H9 (cell line): ENCODE data around the gene FGFR1OP2. TPM values are rescaled to one million over a fixed set of nuclear protein-coding genes. Genes with fewer than 3 reads are reported as not detected.

Source experiments
- DNase-seq: peaks from one replicate; pipeline ENCODE4 v3.0.0-alpha.2; 2017
- H2AFZ ChIP-seq: one replicate; pipeline ENCODE4 v1.6.1; 2013; ENCODE audit warnings: mild to moderate bottlenecking, low read length, control low read depth, moderate library complexity
- H2AK5ac ChIP-seq: 2 replicates; pipeline ENCODE4 v1.6.1; 2013; ENCODE audit warnings: low read length, control low read depth, mixed read lengths; ENCODE audit not compliant: insufficient read length
- H2BK120ac ChIP-seq: one replicate; pipeline ENCODE4 v1.6.1; 2013; ENCODE audit warnings: low read depth, mild to moderate bottlenecking, low read length, control low read depth, inconsistent platforms; ENCODE audit not compliant: poor library complexity, severe bottlenecking
- H2BK12ac ChIP-seq: 2 replicates; pipeline ENCODE4 v1.6.1; 2013; ENCODE audit warnings: low read length, control low read depth, mixed read lengths, low read depth; ENCODE audit not compliant: insufficient read length
- H2BK15ac ChIP-seq: 2 replicates; pipeline ENCODE4 v1.6.1; 2013; ENCODE audit warnings: low read depth, low read length, control low read depth
- H2BK20ac ChIP-seq: one replicate; pipeline ENCODE4 v1.6.1; 2013; ENCODE audit warnings: low read depth, mild to moderate bottlenecking, low read length, control low read depth, inconsistent platforms; ENCODE audit not compliant: poor library complexity, severe bottlenecking
- H2BK5ac ChIP-seq: 2 replicates; pipeline ENCODE4 v1.6.1; 2013; ENCODE audit warnings: low read length, control low read depth, mixed read lengths; ENCODE audit not compliant: insufficient read length
- H3K14ac ChIP-seq: 2 replicates; pipeline ENCODE4 v1.6.1; 2013; ENCODE audit warnings: low read length, control low read depth; ENCODE audit not compliant: insufficient read depth
- H3K18ac ChIP-seq: 2 replicates; pipeline ENCODE4 v1.6.1; 2013; ENCODE audit warnings: low read depth, mild to moderate bottlenecking, mixed read lengths, low read length, control low read depth; ENCODE audit not compliant: insufficient read length
- H3K23ac ChIP-seq: 2 replicates; pipeline ENCODE4 v1.6.1; 2013; ENCODE audit warnings: low read length, control low read depth, mixed read lengths, low read depth; ENCODE audit not compliant: insufficient read length
- H3K23me2 ChIP-seq: 2 replicates; pipeline ENCODE4 v1.6.1; 2013; ENCODE audit warnings: low read depth, mild to moderate bottlenecking, mixed read lengths, low read length, control low read depth; ENCODE audit not compliant: insufficient read length, poor library complexity, severe bottlenecking
- H3K27ac ChIP-seq: 2 replicates; pipeline ENCODE4 v1.5.1; 2013; ENCODE audit warnings: low read length, control low read depth, mixed read lengths, low read depth; ENCODE audit not compliant: insufficient read length
- H3K27me3 ChIP-seq: 2 replicates; pipeline ENCODE4 v1.6.1; 2013; ENCODE audit warnings: low read length, control low read depth, inconsistent platforms; ENCODE audit not compliant: insufficient read depth
- H3K4ac ChIP-seq: 2 replicates; pipeline ENCODE4 v1.6.1; 2013; ENCODE audit warnings: low read depth, mild to moderate bottlenecking, control low read depth, inconsistent platforms, low read length, moderate library complexity
- H3K4me1 ChIP-seq: 2 replicates; pipeline ENCODE4 v1.6.1; 2013; ENCODE audit warnings: low read length, control low read depth, inconsistent platforms; ENCODE audit not compliant: insufficient read depth
- H3K4me2 ChIP-seq: 2 replicates; pipeline ENCODE4 v1.6.1; 2013; ENCODE audit warnings: low read length, control low read depth, mixed read lengths; ENCODE audit not compliant: insufficient read length, insufficient read depth
- H3K56ac ChIP-seq: 2 replicates; pipeline ENCODE4 v1.6.1; 2013; ENCODE audit warnings: low read depth, mild to moderate bottlenecking, mixed read lengths, low read length, control low read depth; ENCODE audit not compliant: insufficient read length
- H3K79me1 ChIP-seq: 2 replicates; pipeline ENCODE4 v1.6.1; 2013; ENCODE audit warnings: low read depth, mild to moderate bottlenecking, moderate library complexity, low read length, control low read depth, inconsistent platforms; ENCODE audit not compliant: insufficient read depth, poor library complexity, severe bottlenecking
- H3K79me2 ChIP-seq: 2 replicates; pipeline ENCODE4 v1.6.1; 2013; ENCODE audit warnings: low read length, control low read depth, inconsistent platforms; ENCODE audit not compliant: insufficient read depth
- H3K9ac ChIP-seq: 2 replicates; pipeline ENCODE4 v1.6.1; 2013; ENCODE audit warnings: low read length, control low read depth, mixed read lengths; ENCODE audit not compliant: insufficient read length; ENCODE audit errors: extremely low read depth
- H3K9me3 ChIP-seq: one replicate; pipeline ENCODE4 v1.6.1; 2013; ENCODE audit warnings: low read depth, low read length, inconsistent platforms; ENCODE audit not compliant: control insufficient read depth
- H3T11ph ChIP-seq: one replicate; pipeline ENCODE4 v1.6.1; 2013; ENCODE audit warnings: mild to moderate bottlenecking, low read length, control low read depth, inconsistent platforms
- H4K20me1 ChIP-seq: one replicate; pipeline ENCODE4 v1.6.1; 2013; ENCODE audit not compliant: control insufficient read depth, insufficient read length, insufficient read depth
- H4K5ac ChIP-seq: 2 replicates; pipeline ENCODE4 v1.6.1; 2013; ENCODE audit warnings: low read depth, mild to moderate bottlenecking, mixed read lengths, low read length, control low read depth; ENCODE audit not compliant: insufficient read length
- H4K8ac ChIP-seq: replicated peaks from 2 replicates; pipeline ENCODE4 v1.6.1; 2013; ENCODE audit warnings: low read length, control low read depth, mixed read lengths, low read depth; ENCODE audit not compliant: insufficient read length
- H4K91ac ChIP-seq: 2 replicates; pipeline ENCODE4 v1.6.1; 2013; ENCODE audit warnings: low read depth, mild to moderate bottlenecking, moderate library complexity, mixed read lengths, low read length, control low read depth; ENCODE audit not compliant: insufficient read length
- H3K27ac Mint-ChIP-seq, 3 experiments: 2 replicates in 2 of 3; 3 replicates in 1 of 3; pipeline ENCODE4 v1.8.0; 2020 to 2021; ENCODE audit warnings: mixed read lengths in 3 of 3, mild to moderate bottlenecking in 1 of 3, moderate library complexity in 1 of 3
- H3K27me3 Mint-ChIP-seq: 2 replicates; pipeline ENCODE4 v1.8.0; 2021; ENCODE audit warnings: low read depth, mild to moderate bottlenecking, moderate library complexity, mixed read lengths
- H3K36me3 Mint-ChIP-seq, 3 experiments: 2 replicates in 2 of 3; 3 replicates in 1 of 3; pipeline ENCODE4 v1.8.0; 2020 to 2021; ENCODE audit warnings: low read depth in 3 of 3, mixed read lengths in 3 of 3; ENCODE audit not compliant: insufficient read depth in 1 of 3
- H3K4me1 Mint-ChIP-seq, 2 experiments: 2 replicates each; pipeline ENCODE4 v1.8.0; 2020; ENCODE audit warnings: mixed read lengths in 2 of 2
- H3K4me3 Mint-ChIP-seq, 2 experiments: 2 replicates in 1 of 2; 3 replicates in 1 of 2; pipeline ENCODE4 v1.8.0; 2020 to 2021; ENCODE audit warnings: mild to moderate bottlenecking in 2 of 2, mixed read lengths in 2 of 2, moderate library complexity in 1 of 2
- H3K9me3 Mint-ChIP-seq, 2 experiments: 2 replicates in 1 of 2; 3 replicates in 1 of 2; pipeline ENCODE4 v1.8.0; 2020; ENCODE audit warnings: mild to moderate bottlenecking in 2 of 2, mixed read lengths in 2 of 2, moderate library complexity in 1 of 2
- CTCF ChIP-seq: fragments of 200-600 bp; sonication (generic); conservative IDR thresholded peaks from 3 replicates; pipeline ENCODE4 v1.8.0; 2021; ENCODE audit warnings: antibody characterized with exemption, mild to moderate bottlenecking
- WGBS: extraction: QIAGEN DNeasy Blood & Tissue Kit; methylation state at CpG from one replicate; pipeline ENCODE4 v1.1.7; 2013; ENCODE audit warnings: missing lambda C conversion rate, low lambda C conversion rate, mixed read lengths; ENCODE audit not compliant: insufficient read length; ENCODE audit errors: extremely low coverage; 5-methylcytosine and 5-hydroxymethylcytosine counted together
- total RNA-seq: library from RNA; stranded (reverse); gene quantifications from 2 replicates; pipeline ENCODE4 v1.2.1, GENCODE V29; 2021

The FGFR1OP2 gene
- total RNA-seq, 1 experiment from 2014 or later: 30.0 TPM

GRCh38 chr12:26891704-26892103 lies 46.6 kb upstream of the FGFR1OP2 start:
- no peak overlapping the region for H3K18ac ChIP-seq
- no peak overlapping the region for H3K56ac ChIP-seq
- Mint-ChIP-seq H3K9me3 (no peaks in the 10 kb centered on the region), H3K36me3 (peaks cover 0 to 2% (median 2%) of the 10 kb centered on the region in 3 experiments; a peak in 3 of 7 replicates), H3K4me1 (no peaks in the 10 kb centered on the region), H3K27ac (no peak overlapping the region), H3K27me3 (peaks cover 2% of the 10 kb centered on the region; the same call in 1 of the 2 replicates), H3K4me3 (no peak overlapping the region)
- H3K14ac ChIP-seq: no peak overlapping the region
- no peak overlapping the region for H2BK12ac ChIP-seq
- no peaks in the 10 kb centered on the region for H3K4me1 ChIP-seq
- no peaks in the 10 kb centered on the region for H3K9me3 ChIP-seq
- H3K4me2 ChIP-seq: no peak overlapping the region
- no peaks in the 10 kb centered on the region for H3K23me2 ChIP-seq
- H2AK5ac ChIP-seq: no peak overlapping the region
- H3K27ac ChIP-seq: no peak overlapping the region
- no peaks in the 10 kb centered on the region for H3K79me1 ChIP-seq
- no peak overlapping the region for H3K4ac ChIP-seq
- H3K9ac ChIP-seq: no peak overlapping the region
- WGBS: no CpG with 5 or more reads among the region's 1 CpG
- H2BK20ac ChIP-seq: no peak overlapping the region
- TF ChIP-seq CTCF: no peak
- H2AFZ ChIP-seq: no peak overlapping the region
- H2BK120ac ChIP-seq: no peak overlapping the region
- H4K91ac ChIP-seq: no peak overlapping the region
- no peak overlapping the region for H4K5ac ChIP-seq
- no peak overlapping the region for H4K8ac ChIP-seq
- H2BK5ac ChIP-seq: no peak overlapping the region
- H4K20me1 ChIP-seq: no peaks in the 10 kb centered on the region
- no peaks in the 10 kb centered on the region for H3K79me2 ChIP-seq
- H3T11ph ChIP-seq: no peak overlapping the region
- DNase-seq: no peak
- H2BK15ac ChIP-seq: no peak overlapping the region
- no peak overlapping the region for H3K23ac ChIP-seq
- H3K27me3 ChIP-seq: no peaks in the 10 kb centered on the region
